Measurements from ENCODE around the gene ADAMTS19.

DNA sequence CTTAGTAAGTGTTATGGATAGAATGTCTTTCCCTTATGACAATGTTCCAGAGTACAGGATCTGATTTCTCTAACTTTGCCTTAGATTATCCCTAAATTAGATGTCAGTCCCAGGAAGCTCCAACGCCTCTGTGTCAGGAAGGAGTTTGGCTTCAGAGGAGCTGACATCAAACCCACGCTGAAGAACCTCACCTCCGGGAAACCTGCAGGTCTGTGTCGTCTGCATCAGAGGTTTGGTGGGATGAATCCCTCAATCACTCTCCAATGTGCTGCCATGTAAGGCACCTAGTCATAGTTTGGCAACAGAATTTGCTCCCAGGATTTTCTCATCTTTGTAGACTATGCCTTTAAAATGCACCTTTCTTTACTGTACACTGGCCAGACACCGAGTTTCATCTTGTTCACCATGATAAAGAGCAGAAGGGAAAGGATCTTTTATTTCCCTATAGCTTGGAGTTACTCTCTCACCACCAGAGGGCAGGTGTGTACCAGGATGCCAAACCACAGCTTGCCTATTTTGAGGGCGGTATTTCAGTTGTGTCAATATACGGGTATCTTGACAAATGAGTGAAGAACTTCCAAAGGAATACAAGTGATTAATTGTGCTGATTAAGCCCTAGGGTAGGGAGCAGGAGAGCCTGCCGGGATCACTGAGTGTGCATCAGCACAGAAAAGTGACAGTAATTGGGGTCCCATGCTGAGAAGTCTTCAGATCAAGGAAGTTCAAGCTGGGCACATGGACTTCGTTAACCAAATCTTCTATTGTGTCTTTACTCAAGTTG lies 311.1 kb downstream of the ADAMTS19 start:
- TF ChIP-seq, protein P1, sequence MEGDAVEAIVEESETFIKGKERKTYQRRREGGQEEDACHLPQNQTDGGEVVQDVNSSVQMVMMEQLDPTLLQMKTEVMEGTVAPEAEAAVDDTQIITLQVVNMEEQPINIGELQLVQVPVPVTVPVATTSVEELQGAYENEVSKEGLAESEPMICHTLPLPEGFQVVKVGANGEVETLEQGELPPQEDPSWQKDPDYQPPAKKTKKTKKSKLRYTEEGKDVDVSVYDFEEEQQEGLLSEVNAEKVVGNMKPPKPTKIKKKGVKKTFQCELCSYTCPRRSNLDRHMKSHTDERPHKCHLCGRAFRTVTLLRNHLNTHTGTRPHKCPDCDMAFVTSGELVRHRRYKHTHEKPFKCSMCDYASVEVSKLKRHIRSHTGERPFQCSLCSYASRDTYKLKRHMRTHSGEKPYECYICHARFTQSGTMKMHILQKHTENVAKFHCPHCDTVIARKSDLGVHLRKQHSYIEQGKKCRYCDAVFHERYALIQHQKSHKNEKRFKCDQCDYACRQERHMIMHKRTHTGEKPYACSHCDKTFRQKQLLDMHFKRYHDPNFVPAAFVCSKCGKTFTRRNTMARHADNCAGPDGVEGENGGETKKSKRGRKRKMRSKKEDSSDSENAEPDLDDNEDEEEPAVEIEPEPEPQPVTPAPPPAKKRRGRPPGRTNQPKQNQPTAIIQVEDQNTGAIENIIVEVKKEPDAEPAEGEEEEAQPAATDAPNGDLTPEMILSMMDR (IDR thresholded peaks at IDR 0.05; ENCODE audit: low read depth, low read length), result peak; percentile 71
- no peak for TF ChIP-seq POLR2A (IDR thresholded peaks at IDR 0.05; ENCODE audit: extremely low read depth, insufficient read length)

Measured in NB4 (cell line).